BLaER1 (cell line): ENCODE data around the gene SMURF2.

Experiments
- H3K27ac ChIP-seq: shearing (Covaris generic); formaldehyde crosslinking; 2 replicates; pipeline ENCODE4 v1.8.1; 2022
- H3K27me3 ChIP-seq: shearing (Covaris generic); formaldehyde crosslinking; 2 replicates; pipeline ENCODE4 v1.8.1; 2022
- H3K36me3 ChIP-seq: shearing (Covaris generic); formaldehyde crosslinking; 2 replicates; pipeline ENCODE4 v1.8.1; 2022
- H3K4me1 ChIP-seq: shearing (Covaris generic); formaldehyde crosslinking; 2 replicates; pipeline ENCODE4 v1.8.1; 2022
- H3K4me2 ChIP-seq: shearing (Covaris generic); formaldehyde crosslinking; 2 replicates; pipeline ENCODE4 v1.8.1; 2022
- H3K4me3 ChIP-seq: shearing (Covaris generic); formaldehyde crosslinking; 2 replicates; pipeline ENCODE4 v1.8.1; 2022
- H3K9ac ChIP-seq: shearing (Covaris generic); formaldehyde crosslinking; 2 replicates; pipeline ENCODE4 v1.8.1; 2022
- H3K9me3 ChIP-seq: shearing (Covaris generic); formaldehyde crosslinking; 2 replicates; pipeline ENCODE4 v1.8.1; 2022
- H4K20me1 ChIP-seq: shearing (Covaris generic); formaldehyde crosslinking; 2 replicates; pipeline ENCODE4 v1.8.1; 2022
- Cebpa-rat ChIP-seq: shearing (Covaris generic); IDR thresholded peaks from 2 replicates; pipeline ENCODE4 v1.8.1; 2022

SMURF2 gene

DNA sequence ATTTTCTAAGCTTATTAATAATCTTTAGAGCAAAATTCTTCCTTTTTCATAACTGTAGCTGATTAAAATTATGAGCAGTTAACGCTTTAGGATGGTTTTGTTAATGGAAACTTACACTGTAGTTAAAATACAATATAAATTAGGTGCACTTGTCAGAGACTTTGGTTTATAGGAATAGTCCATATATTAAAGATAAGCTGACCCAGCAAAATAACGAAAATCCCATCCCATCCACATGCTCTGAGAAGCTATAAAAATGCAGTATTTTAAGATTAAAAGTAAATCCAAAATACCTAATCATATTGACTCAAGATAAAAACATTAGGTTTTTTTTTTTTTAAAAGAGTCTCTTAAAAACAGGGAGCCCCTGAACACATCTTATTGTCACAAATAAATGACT lies 117.4 kb downstream of the SMURF2 start:
- no peak overlapping the region for H3K4me3 ChIP-seq
- peaks cover 86% of the 10 kb centered on the region for H3K36me3 ChIP-seq
- no peak for TF ChIP-seq Cebpa-rat
- no peak overlapping the region for H3K4me2 ChIP-seq
- H3K9me3 ChIP-seq = no peaks in the 10 kb centered on the region
- H4K20me1 ChIP-seq = 0 out of 2 replicates have a peak, but pooled peaks cover 9% of the 10 kb centered on the region
- no peak overlapping the region for H3K9ac ChIP-seq
- no peaks in the 10 kb centered on the region for H3K4me1 ChIP-seq
- no peaks in the 10 kb centered on the region for H3K27me3 ChIP-seq
- H3K27ac ChIP-seq = no peak overlapping the region

DNA sequence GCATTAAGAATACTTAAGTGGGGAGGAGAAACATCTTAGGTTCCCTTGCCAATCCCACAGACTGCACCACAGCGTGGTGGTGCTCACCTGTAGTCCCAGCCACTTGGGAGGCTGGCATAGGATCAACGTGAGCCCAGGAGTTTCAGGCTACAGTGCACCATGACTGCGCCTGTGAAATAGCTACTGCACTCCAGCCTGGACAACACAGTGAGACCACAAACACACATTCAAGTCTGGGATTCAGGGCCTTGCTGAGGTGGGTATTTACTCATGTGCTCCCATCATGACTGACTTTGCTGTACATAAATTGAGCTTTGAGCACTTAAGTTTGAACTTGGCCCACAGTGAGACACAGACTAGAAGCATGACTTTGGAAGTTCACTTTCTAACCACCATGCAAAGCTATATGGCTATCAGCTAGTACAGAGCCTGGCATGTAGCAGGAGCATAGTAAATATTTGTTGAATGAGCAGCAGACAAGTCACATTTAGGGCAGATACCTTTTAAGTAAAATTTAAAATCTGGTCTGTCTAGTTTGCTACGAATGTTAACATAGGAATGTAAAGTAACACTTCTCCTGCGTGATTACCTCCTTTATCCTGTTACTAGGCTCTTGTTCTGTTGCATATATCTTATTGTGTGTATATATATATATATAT lies 121.9 kb downstream of the SMURF2 start:
- TF ChIP-seq Cebpa-rat = no peak
- peaks cover 17% of the 10 kb centered on the region; the same call in 1 of the 2 replicates for H4K20me1 ChIP-seq
- no peaks in the 10 kb centered on the region for H3K4me1 ChIP-seq
- H3K27ac ChIP-seq = no peak overlapping the region
- no peaks in the 10 kb centered on the region for H3K9me3 ChIP-seq
- no peaks in the 10 kb centered on the region for H3K27me3 ChIP-seq
- H3K4me2 ChIP-seq = no peak overlapping the region
- no peak overlapping the region for H3K4me3 ChIP-seq
- peaks cover 84% of the 10 kb centered on the region for H3K36me3 ChIP-seq
- H3K9ac ChIP-seq = no peak overlapping the region

DNA sequence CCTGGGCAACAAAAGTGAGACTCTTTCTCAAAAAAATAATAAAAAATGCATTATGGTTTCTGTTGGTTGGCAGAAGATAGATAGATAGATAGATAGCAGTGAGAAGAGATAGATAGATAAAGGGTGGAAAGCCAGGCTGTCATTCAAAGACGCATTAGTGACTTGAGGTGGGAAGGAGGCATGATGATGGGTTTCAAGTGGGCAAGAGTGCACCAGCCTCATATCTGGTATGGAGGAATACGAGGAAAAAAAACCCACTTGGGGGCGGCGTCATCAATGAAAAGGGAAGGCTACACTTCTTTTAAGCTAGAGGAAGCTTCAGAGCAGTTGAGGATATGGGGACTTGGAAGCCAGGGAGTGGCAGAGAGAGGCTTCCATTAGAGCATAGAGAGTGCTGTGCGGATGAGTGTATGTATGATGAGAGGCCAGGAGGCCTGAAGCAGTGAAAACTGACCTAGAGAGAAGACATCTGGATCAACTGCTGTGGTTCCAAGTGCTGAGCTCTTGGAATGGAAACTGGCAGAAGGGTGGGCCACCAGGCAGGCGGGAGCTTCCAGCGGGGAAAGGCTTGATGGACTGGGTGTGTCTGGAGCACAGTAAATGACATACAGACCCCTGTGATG lies 123.5 kb downstream of the SMURF2 start:
- Histone ChIP-seq H3K9me3 (no peaks in the 10 kb centered on the region), H3K36me3 (peaks cover 86% of the 10 kb centered on the region), H3K4me2 (no peak overlapping the region), H3K4me3 (no peak overlapping the region), H3K9ac (no peak overlapping the region), H3K27me3 (no peaks in the 10 kb centered on the region), H3K4me1 (no peaks in the 10 kb centered on the region), H3K27ac (no peak overlapping the region), H4K20me1 (peaks cover 17% of the 10 kb centered on the region; the same call in 1 of the 2 replicates)
- no peak for TF ChIP-seq Cebpa-rat

DNA sequence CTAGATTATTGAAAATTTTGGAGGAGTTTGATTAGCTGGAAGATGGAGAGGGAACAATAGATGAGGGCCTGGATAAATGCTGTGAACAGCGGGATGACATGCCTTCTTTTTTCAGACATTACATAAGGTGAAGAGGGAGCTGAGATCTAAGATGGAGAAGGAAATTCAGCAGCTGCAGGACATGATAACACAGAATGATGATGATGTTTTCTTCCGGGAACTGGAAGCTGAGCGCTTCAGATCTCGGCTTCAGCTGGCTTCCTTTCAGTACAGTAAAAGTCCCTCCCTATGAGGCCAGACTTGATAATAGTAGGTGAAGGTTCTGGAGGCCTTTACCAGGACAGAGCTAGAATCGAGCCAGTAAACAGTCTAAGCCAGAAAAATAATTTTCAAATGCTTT lies 124.6 kb downstream of the SMURF2 start:
- Histone ChIP-seq H3K4me3 (no peak overlapping the region), H3K36me3 (peaks cover 91% of the 10 kb centered on the region), H3K9me3 (no peaks in the 10 kb centered on the region), H3K4me2 (no peak overlapping the region), H3K9ac (no peak overlapping the region), H3K27ac (no peak overlapping the region), H3K27me3 (no peaks in the 10 kb centered on the region), H4K20me1 (peaks cover 17% of the 10 kb centered on the region; the same call in 1 of the 2 replicates), H3K4me1 (no peaks in the 10 kb centered on the region)
- TF ChIP-seq Cebpa-rat = no peak

DNA sequence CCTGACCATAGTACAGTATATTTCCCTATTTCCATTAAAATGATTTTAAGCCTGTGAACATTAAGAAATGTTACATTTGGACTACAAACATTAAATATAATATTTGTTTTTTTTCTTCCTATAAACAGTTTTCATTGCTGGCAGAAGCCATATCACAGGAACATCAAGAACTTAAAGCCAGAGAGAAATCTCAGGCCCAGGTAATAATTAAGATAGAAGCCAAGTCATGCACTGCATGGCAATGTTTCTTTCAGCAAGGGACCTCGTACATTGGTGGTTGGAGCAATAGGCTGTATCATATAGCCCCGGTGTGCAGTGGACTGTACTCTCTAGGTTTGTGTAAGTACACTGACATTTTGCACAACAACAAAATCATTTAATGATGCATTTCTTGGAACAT lies 125.2 kb downstream of the SMURF2 start:
- Histone ChIP-seq H3K36me3 (peaks cover 95% of the 10 kb centered on the region), H3K9ac (no peak overlapping the region), H3K27me3 (no peaks in the 10 kb centered on the region), H4K20me1 (peaks cover 15% of the 10 kb centered on the region; the same call in 1 of the 2 replicates), H3K4me3 (no peak overlapping the region), H3K9me3 (no peaks in the 10 kb centered on the region), H3K4me2 (no peak overlapping the region), H3K27ac (no peak overlapping the region), H3K4me1 (no peaks in the 10 kb centered on the region)
- no peak for TF ChIP-seq Cebpa-rat

DNA sequence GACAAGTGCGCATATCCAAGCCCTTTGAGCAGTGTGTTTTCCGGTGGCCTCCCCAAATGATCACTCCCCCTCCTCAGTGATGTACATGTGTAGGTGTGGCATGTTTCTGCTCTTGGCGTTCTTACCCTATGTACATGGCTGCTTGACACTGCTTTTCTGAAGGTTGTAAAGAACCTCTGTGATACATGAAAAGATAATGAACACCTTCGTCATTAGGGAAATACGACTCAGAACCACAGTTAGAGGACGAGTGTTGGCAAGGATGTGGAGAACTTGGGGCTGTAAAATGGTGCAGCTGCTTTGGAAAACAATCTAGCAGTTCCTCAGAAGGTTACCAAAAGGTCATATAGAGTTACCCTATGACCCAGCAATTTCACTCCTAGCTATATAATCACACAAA lies 126.8 kb downstream of the SMURF2 start:
- Histone ChIP-seq H4K20me1 (peaks cover 8% of the 10 kb centered on the region; the same call in 1 of the 2 replicates), H3K27me3 (no peaks in the 10 kb centered on the region), H3K9ac (no peak overlapping the region), H3K27ac (no peak overlapping the region), H3K4me1 (no peaks in the 10 kb centered on the region), H3K4me2 (no peak overlapping the region), H3K4me3 (no peak overlapping the region), H3K36me3 (peaks cover 99% of the 10 kb centered on the region), H3K9me3 (no peaks in the 10 kb centered on the region)
- no peak for TF ChIP-seq Cebpa-rat

DNA sequence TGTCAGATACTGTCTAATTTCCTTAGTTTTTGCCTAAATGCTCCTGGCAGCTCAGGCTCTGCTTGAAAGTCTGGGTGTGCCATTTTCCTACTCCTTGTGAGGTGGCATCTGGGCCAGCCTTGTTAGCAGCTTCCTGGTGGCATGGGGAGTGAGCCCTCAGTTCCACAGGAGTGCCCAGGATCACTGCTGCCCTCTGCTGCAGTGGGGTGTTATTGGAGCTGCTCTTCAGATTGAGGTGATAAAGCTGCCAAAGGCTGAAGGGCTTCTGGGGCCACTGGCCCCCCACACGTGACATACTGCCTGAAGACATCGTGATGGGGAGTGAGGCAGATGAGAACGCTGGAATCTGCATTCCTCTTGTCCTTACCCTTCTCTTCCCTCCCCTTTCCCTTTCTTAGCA lies 127.9 kb downstream of the SMURF2 start:
- no peak for TF ChIP-seq Cebpa-rat
- no peak overlapping the region for H3K27ac ChIP-seq
- no peaks in the 10 kb centered on the region for H3K4me1 ChIP-seq
- H3K36me3 ChIP-seq = peaks cover 100% of the 10 kb centered on the region
- H3K9ac ChIP-seq = no peak overlapping the region
- peaks cover 13% of the 10 kb centered on the region; the same call in 1 of the 2 replicates for H4K20me1 ChIP-seq
- H3K27me3 ChIP-seq = no peaks in the 10 kb centered on the region
- no peak overlapping the region for H3K4me2 ChIP-seq
- H3K9me3 ChIP-seq = no peaks in the 10 kb centered on the region
- no peak overlapping the region for H3K4me3 ChIP-seq

DNA sequence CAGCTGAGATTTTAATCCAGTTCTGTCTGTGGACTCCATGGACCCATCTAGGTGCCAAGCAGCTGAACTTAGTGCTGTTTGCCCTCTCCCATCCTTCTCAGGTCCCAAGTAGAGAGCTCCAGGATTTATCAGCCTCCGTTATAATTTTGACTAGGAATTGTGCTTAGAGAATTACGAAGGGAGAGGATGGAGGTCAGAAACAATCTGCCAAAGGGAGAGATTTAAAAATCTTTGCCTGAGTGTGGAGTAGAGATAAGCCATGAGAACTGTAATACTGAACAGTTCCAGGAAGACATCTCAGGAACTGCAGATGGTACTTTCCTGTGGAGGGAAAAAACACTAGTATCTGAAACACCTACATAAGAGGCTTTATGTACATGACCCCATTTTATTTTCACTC lies 128.3 kb downstream of the SMURF2 start:
- no peak overlapping the region for H3K9ac ChIP-seq
- H3K4me3 ChIP-seq = no peak overlapping the region
- H3K4me2 ChIP-seq = no peak overlapping the region
- H3K9me3 ChIP-seq = no peaks in the 10 kb centered on the region
- no peaks in the 10 kb centered on the region for H3K4me1 ChIP-seq
- no peak overlapping the region for H3K27ac ChIP-seq
- H4K20me1 ChIP-seq = peaks cover 15% of the 10 kb centered on the region; the same call in 1 of the 2 replicates
- peaks cover 100% of the 10 kb centered on the region for H3K36me3 ChIP-seq
- no peak for TF ChIP-seq Cebpa-rat
- no peaks in the 10 kb centered on the region for H3K27me3 ChIP-seq

DNA sequence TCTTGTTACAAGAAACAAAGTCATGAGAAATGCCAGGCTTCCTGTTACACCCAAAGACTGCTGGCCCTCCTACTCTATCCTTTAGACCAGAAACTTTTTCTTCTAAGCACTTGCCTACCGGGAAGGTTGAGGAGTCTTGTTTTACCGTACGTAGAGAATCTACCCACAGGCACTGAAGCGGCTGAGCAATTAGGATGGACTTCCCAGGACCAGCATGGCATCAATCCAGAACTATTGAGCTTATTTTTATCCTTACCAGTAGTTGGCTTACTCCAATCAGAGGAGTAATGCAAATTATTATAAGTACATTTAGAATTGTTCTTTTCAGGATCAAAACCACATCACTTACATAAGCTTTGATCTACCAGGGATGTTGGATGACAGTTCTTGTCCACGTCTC lies 129.7 kb downstream of the SMURF2 start:
- peaks cover 20% of the 10 kb centered on the region for H4K20me1 ChIP-seq
- TF ChIP-seq Cebpa-rat = no peak
- H3K4me3 ChIP-seq = no peak overlapping the region
- H3K4me1 ChIP-seq = no peaks in the 10 kb centered on the region
- H3K36me3 ChIP-seq = peaks cover 100% of the 10 kb centered on the region
- H3K9ac ChIP-seq = no peak overlapping the region
- no peaks in the 10 kb centered on the region for H3K27me3 ChIP-seq
- no peak overlapping the region for H3K4me2 ChIP-seq
- H3K27ac ChIP-seq = no peak overlapping the region
- H3K9me3 ChIP-seq = no peaks in the 10 kb centered on the region

DNA sequence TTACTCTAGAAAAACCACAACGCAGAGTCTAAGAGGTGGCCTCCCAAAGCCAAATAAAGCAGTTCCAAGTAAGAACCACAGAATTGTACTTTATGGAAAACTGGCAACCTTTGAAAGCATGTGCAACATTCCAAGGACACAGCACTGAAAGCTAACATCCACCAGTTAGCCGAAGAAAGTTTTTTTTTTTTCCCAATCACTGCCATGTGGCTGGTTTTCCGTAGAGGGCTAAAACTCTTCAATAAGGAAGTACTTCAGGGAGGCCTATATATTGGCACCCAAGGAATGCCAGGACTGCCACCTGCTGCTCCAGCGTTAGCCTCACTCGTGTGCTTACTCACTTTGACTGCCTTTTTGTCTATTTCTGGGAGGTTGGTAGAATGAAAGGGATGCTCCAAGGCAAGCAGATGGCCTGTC lies 130.1 kb downstream of the SMURF2 start:
- Histone ChIP-seq H3K4me1 (no peaks in the 10 kb centered on the region), H3K4me3 (no peak overlapping the region), H3K27ac (no peak overlapping the region), H4K20me1 (peaks cover 25% of the 10 kb centered on the region), H3K9me3 (no peaks in the 10 kb centered on the region), H3K4me2 (no peak overlapping the region), H3K9ac (no peak overlapping the region), H3K27me3 (no peaks in the 10 kb centered on the region), H3K36me3 (peaks cover 100% of the 10 kb centered on the region)
- no peak for TF ChIP-seq Cebpa-rat
